Aorta (tissue), 5 donors: Measurements from ENCODE around the gene ZFAND2A. TPM values are rescaled to one million over a fixed set of nuclear protein-coding genes. Genes with fewer than 3 reads are reported as not detected.
"Not testable (repeated sequence)": the region's sequence is repeated elsewhere in the genome, so short reads cannot be mapped to it uniquely, and the experiment has no call there.

Experiments
- ATAC-seq: fragments of 200-7000 bp; cut with Tn5 transposase; one replicate; pipeline ENCODE4 v1.9.1; 2022; ENCODE audit warnings: moderate library complexity; ENCODE audit not compliant: low FRiP score
- DNase-seq, 2 donors: peaks; one replicate each; pipeline ENCODE4 v3.0.0-alpha.2; 2020
- H3K27ac ChIP-seq, 2 donors: one replicate each; pipeline ENCODE4 v1.5.1; 2013; ENCODE audit warnings: low read length in 2 of 2, mild to moderate bottlenecking in 2 of 2, moderate library complexity in 2 of 2, control low read depth in 1 of 2, inconsistent platforms in 1 of 2, low read depth in 1 of 2
- H3K27me3 ChIP-seq, 2 donors: one replicate each; pipeline ENCODE4 v1.6.1; 2013; ENCODE audit warnings: control low read depth in 1 of 2, low read length in 1 of 2, mild to moderate bottlenecking in 1 of 2, moderate library complexity in 1 of 2; ENCODE audit not compliant: insufficient read depth in 2 of 2, control insufficient read depth in 1 of 2
- H3K36me3 ChIP-seq, 2 donors: one replicate each; pipeline ENCODE4 v1.6.1; 2013; ENCODE audit warnings: control low read depth in 1 of 2, low read length in 1 of 2, mild to moderate bottlenecking in 1 of 2; ENCODE audit not compliant: insufficient read depth in 2 of 2, control insufficient read depth in 1 of 2
- H3K4me1 ChIP-seq, 2 donors: one replicate each; pipeline ENCODE4 v1.6.1; 2013; ENCODE audit warnings: low read length in 2 of 2, control low read depth in 1 of 2, mild to moderate bottlenecking in 1 of 2, moderate library complexity in 1 of 2; ENCODE audit not compliant: insufficient read depth in 2 of 2, control insufficient read depth in 1 of 2
- H3K4me3 ChIP-seq, 2 donors: one replicate each; pipeline ENCODE4 v1.5.1; 2013; ENCODE audit warnings: low read length in 2 of 2, control low read depth in 1 of 2, mild to moderate bottlenecking in 1 of 2
- H3K9me3 ChIP-seq: one replicate; pipeline ENCODE4 v1.6.1; 2013; ENCODE audit warnings: mild to moderate bottlenecking, low read length; ENCODE audit not compliant: control insufficient read depth
- WGBS, 2 donors: extraction: QIAGEN DNeasy Blood & Tissue Kit; methylation state at CpG; one replicate each; pipeline ENCODE4 v1.1.7; 2013; 5-methylcytosine and 5-hydroxymethylcytosine counted together
- intact Hi-C, 2 donors: fragments of 100-400 bp; cut with DNase I; formaldehyde crosslinking; loops; one replicate each; pipeline versions ENCODE4 v1.14.2 to v1.15.0; 2022
- polyA plus RNA-seq, 2 donors: library from polyadenylated mRNA; stranded (reverse); fragments of 200-250 nt; gene quantifications; one replicate each; pipeline ENCODE4 v1.2.3, GENCODE V29; 2013
- total RNA-seq, 2 donors: library from RNA; stranded (reverse); fragmentation: NEBNext Ultra II Directional; extraction: Animal tissue kit (Norgen Biotek cat#: 25700); gene quantifications; one replicate each; pipeline ENCODE4 v1.2.1, GENCODE V29; 2021
- donor health status: healthy with polysubstance abuse.
- donor health status: Bipolar disorder and iron deficiency.
- donor health status: DM: no; HTN: no; CAD: no.
- donor health status: DM: no; HTN: no; CAD: no.
- donor health status: DM: yes; HTN: yes; CAD: no.

The ZFAND2A gene
- total and polyA plus RNA-seq, 4 donors, result 18.8 to 64.6 (median 39.7) TPM

GRCh38 chr7:1181031-1181430 is 21.0 kb upstream of the ZFAND2A start:
- DNase-seq (no peak), ATAC-seq (no peak)
- 83 to 88% methylated on average over 19 of the region's 19 CpGs for WGBS, 2 donors
- H3K4me3 ChIP-seq, result no peak overlapping the region
- no peak overlapping the region for H3K27ac ChIP-seq
- intact Hi-C loops, result no loop called here
- no peaks in the 10 kb centered on the region for H3K4me1 ChIP-seq
- no peaks in the 10 kb centered on the region for H3K27me3 ChIP-seq
- no peaks in the 10 kb centered on the region for H3K36me3 ChIP-seq
- H3K9me3 ChIP-seq, result no peaks in the 10 kb centered on the region

GRCh38 chr7:1176891-1177373 is 16.9 kb upstream of the ZFAND2A start:
- intact Hi-C loops, result no loop called here
- DNase-seq, result peak; percentile 82 to 91
- ATAC-seq, result peak; percentile 60
- 41 to 46% methylated on average over 22 of the region's 22 CpGs for WGBS, 2 donors
- Histone ChIP-seq H3K4me1 (no peaks in the 10 kb centered on the region), H3K4me3 (no peak overlapping the region), H3K27ac (no peak overlapping the region), H3K27me3 (no peaks in the 10 kb centered on the region), H3K36me3 (no peaks in the 10 kb centered on the region), H3K9me3 (no peaks in the 10 kb centered on the region)

GRCh38 chr7:1175967-1176851 is 16.2 kb upstream of the ZFAND2A start:
- intact Hi-C loops, result no loop called here
- WGBS, 2 donors, result 24 to 25% methylated on average over 42 to 44 of the region's 44 CpGs
- no peak overlapping the region for H3K27ac ChIP-seq

GRCh38 chr7:1175597-1175966 is 15.6 kb upstream of the ZFAND2A start:
- H3K4me3 ChIP-seq, result no peak overlapping the region
- ATAC-seq (no peak), DNase-seq (no peak)
- no peaks in the 10 kb centered on the region for H3K27me3 ChIP-seq
- intact Hi-C loops, result no loop called here
- H3K27ac ChIP-seq, result no peak overlapping the region
- H3K4me1 ChIP-seq, result no peaks in the 10 kb centered on the region
- no peaks in the 10 kb centered on the region for H3K9me3 ChIP-seq
- no peaks in the 10 kb centered on the region for H3K36me3 ChIP-seq
- 92 to 94% methylated on average over 15 of the region's 15 CpGs for WGBS, 2 donors

More at GRCh38 chr7:1175967-1176851, 16.2 kb upstream of the ZFAND2A start:
- Histone ChIP-seq H3K36me3 (no peaks in the 10 kb centered on the region), H3K9me3 (no peaks in the 10 kb centered on the region), H3K27me3 (no peaks in the 10 kb centered on the region), H3K4me3 (no peak overlapping the region), H3K4me1 (no peaks in the 10 kb centered on the region)
- ATAC-seq (peak; percentile 88), DNase-seq (peak; percentile 87 to 95)

GRCh38 chr7:1174881-1175596 is 15.0 kb upstream of the ZFAND2A start:
- Histone ChIP-seq H3K4me3 (no peak overlapping the region), H3K9me3 (no peaks in the 10 kb centered on the region), H3K4me1 (no peaks in the 10 kb centered on the region), H3K36me3 (no peaks in the 10 kb centered on the region), H3K27ac (no peak overlapping the region), H3K27me3 (no peaks in the 10 kb centered on the region)
- DNase-seq (no peak), ATAC-seq (no peak)
- WGBS, 2 donors, result 97% methylated on average over 29 of the region's 29 CpGs
- intact Hi-C loops, result no loop called here

GRCh38 chr7:1174002-1174401 is 14.0 kb upstream of the ZFAND2A start:
- WGBS, 2 donors, result 82 to 89% methylated on average over 11 of the region's 11 CpGs
- intact Hi-C loops, result no loop called here
- no peaks in the 10 kb centered on the region for H3K27me3 ChIP-seq
- H3K36me3 ChIP-seq, result no peaks in the 10 kb centered on the region
- no peaks in the 10 kb centered on the region for H3K9me3 ChIP-seq
- no peak for DNase-seq
- no peaks in the 10 kb centered on the region for H3K4me1 ChIP-seq
- ATAC-seq, result no peak
- H3K4me3 ChIP-seq, result no peak overlapping the region
- H3K27ac ChIP-seq, result no peak overlapping the region

GRCh38 chr7:1172666-1173523 is 12.9 kb upstream of the ZFAND2A start:
- 82 to 85% methylated on average over 27 of the region's 27 CpGs for WGBS, 2 donors
- no peak for ATAC-seq
- Histone ChIP-seq H3K27ac (no peak overlapping the region), H3K4me1 (no peaks in the 10 kb centered on the region), H3K9me3 (no peaks in the 10 kb centered on the region), H3K36me3 (no peaks in the 10 kb centered on the region), H3K4me3 (no peak overlapping the region), H3K27me3 (no peaks in the 10 kb centered on the region)
- intact Hi-C loops, result no loop called here
- no peak for DNase-seq

GRCh38 chr7:1171516-1171915 is 11.5 kb upstream of the ZFAND2A start:
- H3K36me3 ChIP-seq, intact Hi-C loops, H3K9me3 ChIP-seq, H3K27me3 ChIP-seq, H3K4me3 ChIP-seq, H3K27ac ChIP-seq, H3K4me1 ChIP-seq, DNase-seq, ATAC-seq: not testable (repeated sequence)
- WGBS, 2 donors, result 71 to 73% methylated on average over 7 of the region's 7 CpGs
